ENCODE data around the gene ICAM3. TPM values are rescaled to one million over a fixed set of nuclear protein-coding genes. Genes with fewer than 3 reads are reported as not detected.

Gene ICAM3
- total RNA-seq, 1 donor from 2014 or later, result 6.8 TPM

DNA sequence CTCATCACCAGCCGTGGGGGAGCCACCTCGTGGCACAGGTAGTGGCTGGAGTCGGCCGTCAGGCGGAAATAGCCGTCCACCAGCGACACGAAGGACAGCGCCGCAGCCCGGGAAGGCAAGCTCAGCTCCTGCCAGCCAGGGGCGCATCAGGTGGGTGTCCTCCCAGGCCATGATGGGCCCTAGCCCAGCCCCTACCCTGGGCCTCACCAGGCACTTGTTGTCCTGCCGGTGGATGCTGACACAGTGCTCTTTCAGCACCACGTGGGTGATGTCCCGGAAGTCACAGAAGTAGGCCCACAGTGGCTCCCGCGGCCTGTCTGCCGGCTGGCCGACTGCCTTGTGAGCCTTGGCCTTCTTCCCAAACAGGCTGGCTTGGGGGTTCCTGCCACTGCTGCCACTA lies 25.2 kb upstream of the ICAM3 start:
- no peaks in the 10 kb centered on the region for H3K27me3 ChIP-seq (ENCODE audit: control insufficient read depth, insufficient read depth, low read length)
- TF ChIP-seq, protein P1, sequence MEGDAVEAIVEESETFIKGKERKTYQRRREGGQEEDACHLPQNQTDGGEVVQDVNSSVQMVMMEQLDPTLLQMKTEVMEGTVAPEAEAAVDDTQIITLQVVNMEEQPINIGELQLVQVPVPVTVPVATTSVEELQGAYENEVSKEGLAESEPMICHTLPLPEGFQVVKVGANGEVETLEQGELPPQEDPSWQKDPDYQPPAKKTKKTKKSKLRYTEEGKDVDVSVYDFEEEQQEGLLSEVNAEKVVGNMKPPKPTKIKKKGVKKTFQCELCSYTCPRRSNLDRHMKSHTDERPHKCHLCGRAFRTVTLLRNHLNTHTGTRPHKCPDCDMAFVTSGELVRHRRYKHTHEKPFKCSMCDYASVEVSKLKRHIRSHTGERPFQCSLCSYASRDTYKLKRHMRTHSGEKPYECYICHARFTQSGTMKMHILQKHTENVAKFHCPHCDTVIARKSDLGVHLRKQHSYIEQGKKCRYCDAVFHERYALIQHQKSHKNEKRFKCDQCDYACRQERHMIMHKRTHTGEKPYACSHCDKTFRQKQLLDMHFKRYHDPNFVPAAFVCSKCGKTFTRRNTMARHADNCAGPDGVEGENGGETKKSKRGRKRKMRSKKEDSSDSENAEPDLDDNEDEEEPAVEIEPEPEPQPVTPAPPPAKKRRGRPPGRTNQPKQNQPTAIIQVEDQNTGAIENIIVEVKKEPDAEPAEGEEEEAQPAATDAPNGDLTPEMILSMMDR (IDR thresholded peaks at IDR 0.05; ENCODE audit: insufficient read depth, low read length, poor library complexity, severe bottlenecking), result no peak
- no peak for DNase-seq (ENCODE audit: low read depth)
- H3K36me3 ChIP-seq (ENCODE audit: control insufficient read depth, insufficient read depth, low read length), result no peaks in the 10 kb centered on the region
- no peak overlapping the region for H3K4me3 ChIP-seq (ENCODE audit: low read depth, low read length)

GRCh38 chr19:10363789-10364281 lies 24.4 kb upstream of the ICAM3 start:
- H3K36me3 ChIP-seq (ENCODE audit: control insufficient read depth, insufficient read depth, low read length), result no peaks in the 10 kb centered on the region
- no peaks in the 10 kb centered on the region for H3K27me3 ChIP-seq (ENCODE audit: control insufficient read depth, insufficient read depth, low read length)
- TF ChIP-seq, protein P1 (IDR thresholded peaks at IDR 0.05; ENCODE audit: insufficient read depth, low read length, poor library complexity, severe bottlenecking), result no peak
- H3K4me3 ChIP-seq (ENCODE audit: low read depth, low read length), result no peak overlapping the region
- peak; percentile 39 for DNase-seq (ENCODE audit: low read depth)

- no peak for DNase-seq (ENCODE audit: low read depth)
- TF ChIP-seq, protein P1 (IDR thresholded peaks at IDR 0.05; ENCODE audit: insufficient read depth, low read length, poor library complexity, severe bottlenecking), result no peak
- no peak overlapping the region for H3K4me3 ChIP-seq (ENCODE audit: low read depth, low read length)
- H3K27me3 ChIP-seq (ENCODE audit: control insufficient read depth, insufficient read depth, low read length), result no peaks in the 10 kb centered on the region
- no peaks in the 10 kb centered on the region for H3K36me3 ChIP-seq (ENCODE audit: control insufficient read depth, insufficient read depth, low read length)
Measured at GRCh38 chr19:10362259-10362658, 22.8 kb upstream of the ICAM3 start.

- no peaks in the 10 kb centered on the region for H3K36me3 ChIP-seq (ENCODE audit: control insufficient read depth, insufficient read depth, low read length)
- no peak overlapping the region for H3K4me3 ChIP-seq (ENCODE audit: low read depth, low read length)
- H3K27me3 ChIP-seq (ENCODE audit: control insufficient read depth, insufficient read depth, low read length), result no peaks in the 10 kb centered on the region
- TF ChIP-seq, protein P1 (IDR thresholded peaks at IDR 0.05; ENCODE audit: insufficient read depth, low read length, poor library complexity, severe bottlenecking), result no peak
- no peak for DNase-seq (ENCODE audit: low read depth)
Measured at GRCh38 chr19:10361569-10362011, 22.2 kb upstream of the ICAM3 start.

DNA sequence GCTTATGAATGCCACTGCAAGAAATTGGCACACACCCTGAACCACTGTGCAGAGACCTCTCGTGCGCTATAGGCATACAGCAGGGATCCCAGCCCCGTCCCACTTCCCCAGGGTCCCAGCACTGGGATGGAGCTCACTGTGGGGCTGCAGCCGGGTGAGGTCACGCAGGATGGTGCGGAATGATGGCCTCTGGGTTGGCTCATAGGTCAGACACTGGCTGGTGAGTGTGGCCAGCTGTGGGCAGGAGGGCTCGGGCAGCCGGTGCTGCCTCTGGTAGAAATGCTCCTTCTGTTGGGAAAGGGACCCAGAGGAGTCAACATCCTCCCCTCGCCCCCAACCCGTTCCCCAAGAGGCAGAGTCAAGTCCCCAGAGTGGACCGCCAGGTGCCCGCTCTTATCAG lies 17.0 kb upstream of the ICAM3 start:
- DNase-seq (ENCODE audit: low read depth), result no peak
- TF ChIP-seq, protein P1 (IDR thresholded peaks at IDR 0.05; ENCODE audit: insufficient read depth, low read length, poor library complexity, severe bottlenecking), result no peak
- peaks cover 4% of the 10 kb centered on the region for H3K36me3 ChIP-seq (ENCODE audit: control insufficient read depth, insufficient read depth, low read length)

GRCh38 chr19:10353793-10354391 lies 14.5 kb upstream of the ICAM3 start:
- DNase-seq (ENCODE audit: low read depth), result no peak
- TF ChIP-seq, protein P1 (IDR thresholded peaks at IDR 0.05; ENCODE audit: insufficient read depth, low read length, poor library complexity, severe bottlenecking), result no peak
- Histone ChIP-seq H3K27me3 (ENCODE audit: control insufficient read depth, insufficient read depth, low read length) (no peaks in the 10 kb centered on the region), H3K4me3 (ENCODE audit: low read depth, low read length) (no peak overlapping the region), H3K36me3 (ENCODE audit: control insufficient read depth, insufficient read depth, low read length) (peaks cover 4% of the 10 kb centered on the region)

More for the DNA sequence above, 17.0 kb upstream of the ICAM3 start:
- no peak overlapping the region for H3K4me3 ChIP-seq (ENCODE audit: low read depth, low read length)
- H3K27me3 ChIP-seq (ENCODE audit: control insufficient read depth, insufficient read depth, low read length), result no peaks in the 10 kb centered on the region

All from kidney epithelial cell (primary cell).